HEK293T (cell line): ENCODE results near the gene NUP133.

ENCODE experiments used
- ARNT ChIP-seq: fragments of 450-650 bp; IDR thresholded peaks from 2 replicates; pipeline ENCODE4 v1.6.1; 2017; ENCODE audit warnings: mild to moderate bottlenecking
- BHLHE40 ChIP-seq: fragments of 450-650 bp; IDR thresholded peaks from 2 replicates; pipeline ENCODE4 v1.6.1; 2016; ENCODE audit warnings: mild to moderate bottlenecking, moderate library complexity, borderline replicate concordance
- CTBP1 ChIP-seq: fragments of 450-650 bp; IDR thresholded peaks from 2 replicates; pipeline ENCODE4 v1.6.1; 2016; ENCODE audit warnings: borderline replicate concordance
- ELF4 ChIP-seq: fragments of 450-650 bp; IDR thresholded peaks from 2 replicates; pipeline ENCODE4 v1.6.1; 2017; ENCODE audit warnings: antibody characterized with exemption
- FOXM1 ChIP-seq: fragments of 450-650 bp; IDR thresholded peaks from 2 replicates; pipeline ENCODE4 v1.6.1; 2017; ENCODE audit warnings: mild to moderate bottlenecking, borderline replicate concordance
- NFRKB ChIP-seq: fragments of 450-650 bp; IDR thresholded peaks from 2 replicates; pipeline ENCODE4 v1.6.1; 2016; ENCODE audit warnings: mild to moderate bottlenecking, moderate library complexity
- SUZ12 ChIP-seq: fragments of 450-650 bp; IDR thresholded peaks from 2 replicates; pipeline ENCODE4 v1.6.1; 2016; ENCODE audit warnings: mild to moderate bottlenecking
- TF ChIP-seq, protein P1 (sequence below): fragments of 450-650 bp; IDR thresholded peaks from 2 replicates; pipeline ENCODE4 v1.6.1; 2016

DNA sequence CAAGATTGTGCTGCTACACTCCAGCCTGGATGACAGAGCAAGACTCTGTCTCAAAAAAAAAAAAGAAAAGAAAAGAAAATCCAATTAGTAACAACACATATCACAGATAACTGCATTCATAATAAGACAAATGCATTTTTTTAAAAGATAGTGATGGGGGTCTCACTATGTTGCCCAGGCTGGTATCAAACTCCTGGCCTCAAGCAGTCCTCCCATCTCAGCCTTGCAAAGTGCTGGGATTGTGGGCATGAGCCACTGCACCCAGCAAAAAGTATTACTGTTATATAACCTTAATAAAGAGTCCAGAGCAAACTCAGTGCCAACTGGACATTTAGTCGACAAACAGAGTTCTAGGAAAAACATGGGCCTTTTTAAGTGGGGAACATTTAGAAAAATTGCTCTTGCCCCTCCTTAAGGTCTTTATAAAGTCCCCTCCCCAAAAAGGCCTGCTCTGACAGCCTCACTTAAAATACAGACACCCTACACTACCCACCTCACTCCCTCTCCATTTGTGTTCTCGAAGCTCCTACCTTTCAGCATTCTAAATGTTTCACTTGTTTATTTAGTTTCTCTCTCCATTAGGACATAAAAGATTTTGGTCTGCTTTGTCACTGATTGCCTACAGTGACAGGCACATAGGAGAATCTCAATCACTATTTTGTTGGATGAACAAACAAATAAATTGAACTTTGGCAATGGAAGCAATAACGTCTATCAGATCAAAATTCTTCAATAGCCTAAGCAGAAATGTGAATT, 42.8 kb upstream of the NUP133 start:
- no peak for TF ChIP-seq CTBP1
- no peak for TF ChIP-seq FOXM1
- TF ChIP-seq NFRKB = no peak
- TF ChIP-seq BHLHE40 = no peak
- TF ChIP-seq ARNT = no peak
- no peak for TF ChIP-seq SUZ12
- TF ChIP-seq, protein P1, sequence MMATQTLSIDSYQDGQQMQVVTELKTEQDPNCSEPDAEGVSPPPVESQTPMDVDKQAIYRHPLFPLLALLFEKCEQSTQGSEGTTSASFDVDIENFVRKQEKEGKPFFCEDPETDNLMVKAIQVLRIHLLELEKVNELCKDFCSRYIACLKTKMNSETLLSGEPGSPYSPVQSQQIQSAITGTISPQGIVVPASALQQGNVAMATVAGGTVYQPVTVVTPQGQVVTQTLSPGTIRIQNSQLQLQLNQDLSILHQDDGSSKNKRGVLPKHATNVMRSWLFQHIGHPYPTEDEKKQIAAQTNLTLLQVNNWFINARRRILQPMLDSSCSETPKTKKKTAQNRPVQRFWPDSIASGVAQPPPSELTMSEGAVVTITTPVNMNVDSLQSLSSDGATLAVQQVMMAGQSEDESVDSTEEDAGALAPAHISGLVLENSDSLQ = no peak
- no peak for TF ChIP-seq ELF4
